GM21786 (cell line): ENCODE results near the gene KCTD10.
"Not testable (repeated sequence)": the region's sequence is repeated elsewhere in the genome, so short reads cannot be mapped to it uniquely, and the experiment has no call there.

Experiments used
- ATAC-seq: cut with Tn5 transposase; IDR thresholded peaks from one replicate; pipeline ENCODE4 v1.9.1; 2021; ENCODE audit not compliant: unreplicated experiment

Gene KCTD10

DNA sequence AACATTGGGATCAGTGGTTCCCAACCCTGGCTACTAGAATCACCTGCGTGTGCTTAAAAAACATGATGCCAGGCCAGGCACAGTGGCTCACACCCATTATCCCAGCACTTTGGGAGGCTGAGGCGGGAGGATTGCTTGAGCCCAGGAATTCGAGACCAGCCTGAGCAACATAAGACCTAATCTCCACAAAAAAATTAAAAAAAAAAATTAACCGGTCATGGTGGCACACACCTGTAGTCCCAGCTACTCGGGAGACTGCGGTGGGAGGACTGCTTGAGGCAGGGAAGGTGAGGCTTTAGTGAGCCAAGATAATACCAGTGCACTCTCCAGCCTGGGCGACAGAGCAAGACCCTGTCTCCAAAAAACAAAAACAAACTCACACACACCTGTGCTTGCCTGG lies 2.0 kb downstream of the KCTD10 start:
- ATAC-seq: no peak

DNA sequence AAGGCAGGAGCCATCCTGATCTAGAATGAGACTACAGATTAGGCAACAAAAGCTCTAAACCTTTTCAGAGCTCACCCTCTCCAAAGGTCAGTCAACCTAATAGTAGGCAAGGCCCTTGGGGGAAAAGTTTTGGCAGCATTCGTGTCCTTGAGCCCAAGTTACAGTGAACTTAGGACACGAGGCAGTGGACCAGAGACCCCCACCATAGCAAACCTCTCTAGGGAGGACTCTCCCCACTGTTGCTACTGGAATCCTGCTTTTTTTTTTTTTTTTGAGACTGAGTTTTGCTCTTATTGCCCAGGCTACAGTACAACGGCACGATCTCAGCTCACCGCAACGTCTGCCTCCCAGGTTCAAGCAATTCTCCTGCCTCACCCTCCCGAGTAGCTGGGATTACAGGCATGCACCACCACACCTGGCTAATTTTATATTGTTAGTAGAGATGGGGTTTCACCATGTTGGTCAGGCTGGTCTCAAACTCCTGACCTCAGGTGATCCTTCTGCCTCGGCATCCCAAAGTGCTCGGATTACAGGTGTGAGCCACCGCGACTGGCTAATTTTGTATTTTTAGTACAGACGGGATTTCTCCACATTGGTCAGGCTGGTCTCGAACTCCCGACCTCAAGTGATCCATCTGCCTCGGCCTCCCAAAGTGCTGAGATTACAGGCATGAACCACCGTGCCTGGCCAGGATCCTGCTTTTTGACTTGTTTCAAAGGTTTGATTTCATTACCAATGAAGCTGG lies 3.4 kb downstream of the KCTD10 start:
- not testable (repeated sequence) for ATAC-seq

DNA sequence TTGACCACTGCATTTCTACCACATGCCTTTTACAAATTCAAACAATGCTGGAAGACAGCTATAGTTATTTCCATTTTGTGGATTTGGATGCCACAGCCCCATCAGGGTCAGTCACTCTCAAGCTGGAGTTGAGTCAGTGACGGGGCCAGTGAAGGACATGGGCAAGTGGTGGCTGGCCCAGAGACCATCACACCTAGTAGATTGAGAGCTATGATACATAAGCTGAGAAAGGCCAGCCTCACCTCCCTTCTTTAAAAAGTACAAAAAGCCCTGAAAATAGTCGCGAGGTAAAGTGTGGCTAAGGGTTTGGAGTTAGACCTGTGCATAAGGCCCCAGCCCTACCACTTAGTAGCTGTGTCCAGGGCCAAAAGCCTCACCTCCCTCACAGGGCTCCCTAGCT lies 4.1 kb downstream of the KCTD10 start:
- no peak for ATAC-seq

GRCh38 chr12:109469517-109469916 lies 7.6 kb downstream of the KCTD10 start:
- ATAC-seq: no peak

DNA sequence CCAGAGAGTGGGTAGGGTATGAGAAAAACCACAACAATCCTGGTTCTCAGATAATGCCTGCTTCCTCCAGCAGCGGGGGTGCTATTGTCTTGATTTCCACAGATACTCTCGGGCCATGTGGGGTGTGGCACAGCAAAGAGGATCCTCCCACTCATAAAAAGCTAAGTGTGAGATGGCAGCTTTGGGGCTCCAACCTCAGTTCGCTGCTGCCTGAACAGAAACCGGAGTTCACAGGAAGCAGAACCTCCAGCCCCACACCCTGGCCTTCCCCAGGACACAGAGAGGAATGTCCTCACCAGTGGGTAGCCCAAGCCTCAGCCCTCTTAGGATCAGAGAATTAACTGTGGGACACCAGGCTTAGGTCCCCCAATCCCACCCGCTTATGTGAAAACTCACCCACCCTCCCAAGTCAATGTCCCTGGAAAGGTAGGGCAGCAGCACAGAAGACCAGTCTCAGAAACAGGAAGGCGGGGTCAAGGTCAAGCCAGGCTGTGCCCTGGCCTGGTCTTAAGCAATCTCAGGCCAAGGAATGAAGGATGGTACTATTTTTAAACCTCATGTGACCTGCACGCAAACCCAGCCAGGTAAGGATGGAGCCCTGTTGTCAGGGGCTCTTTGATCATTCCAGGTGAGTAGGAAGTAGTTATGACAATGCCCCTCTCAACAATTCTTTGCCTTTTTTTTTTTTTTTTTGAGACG lies 9.0 kb downstream of the KCTD10 start:
- no peak for ATAC-seq

DNA sequence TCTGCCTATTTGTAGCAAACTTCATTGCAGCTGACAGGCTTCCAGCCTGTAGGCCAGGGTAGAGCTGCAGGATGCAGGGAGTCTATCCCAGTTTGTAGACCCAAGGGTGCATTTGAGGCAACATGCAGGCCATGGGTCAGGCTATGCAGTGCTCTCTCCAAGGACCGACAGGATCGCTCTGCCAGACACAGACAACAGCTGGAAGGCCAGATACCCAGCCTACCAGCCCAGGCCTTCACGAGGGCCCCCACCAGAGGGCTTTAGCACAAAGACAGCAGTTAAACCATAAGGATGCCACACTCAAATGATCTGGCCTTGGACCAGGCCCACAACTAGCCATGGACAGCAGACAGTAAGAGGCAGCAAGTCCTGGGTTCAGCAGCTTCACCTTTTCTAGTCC lies 10.3 kb downstream of the KCTD10 start:
- no peak for ATAC-seq

DNA sequence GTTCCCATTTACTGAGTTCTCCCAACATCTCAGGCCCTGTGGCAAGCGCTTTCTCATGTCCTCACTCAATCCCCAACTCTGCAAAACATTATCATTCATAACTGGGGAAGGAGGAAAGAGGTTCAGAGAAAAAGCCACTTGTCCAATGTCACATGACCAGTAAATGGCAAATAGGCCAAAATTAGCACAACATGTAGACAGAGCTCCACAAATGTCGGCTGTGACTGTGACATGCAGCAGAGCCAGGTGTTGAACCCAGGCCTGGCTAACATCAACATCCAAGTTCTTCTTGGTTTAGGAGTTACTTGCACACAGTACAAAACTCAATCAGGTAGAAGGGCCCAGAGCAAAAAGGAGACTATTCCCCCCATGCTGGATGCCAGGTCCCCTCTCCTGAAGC lies 10.8 kb downstream of the KCTD10 start:
- ATAC-seq: no peak

GRCh38 chr12:109464642-109465351 lies 12.3 kb downstream of the KCTD10 start:
- no peak for ATAC-seq

- ATAC-seq: no peak
Measured at GRCh38 chr12:109463756-109464155, 13.3 kb downstream of the KCTD10 start.

GRCh38 chr12:109462868-109463692 lies 14.0 kb downstream of the KCTD10 start:
- no peak for ATAC-seq

DNA sequence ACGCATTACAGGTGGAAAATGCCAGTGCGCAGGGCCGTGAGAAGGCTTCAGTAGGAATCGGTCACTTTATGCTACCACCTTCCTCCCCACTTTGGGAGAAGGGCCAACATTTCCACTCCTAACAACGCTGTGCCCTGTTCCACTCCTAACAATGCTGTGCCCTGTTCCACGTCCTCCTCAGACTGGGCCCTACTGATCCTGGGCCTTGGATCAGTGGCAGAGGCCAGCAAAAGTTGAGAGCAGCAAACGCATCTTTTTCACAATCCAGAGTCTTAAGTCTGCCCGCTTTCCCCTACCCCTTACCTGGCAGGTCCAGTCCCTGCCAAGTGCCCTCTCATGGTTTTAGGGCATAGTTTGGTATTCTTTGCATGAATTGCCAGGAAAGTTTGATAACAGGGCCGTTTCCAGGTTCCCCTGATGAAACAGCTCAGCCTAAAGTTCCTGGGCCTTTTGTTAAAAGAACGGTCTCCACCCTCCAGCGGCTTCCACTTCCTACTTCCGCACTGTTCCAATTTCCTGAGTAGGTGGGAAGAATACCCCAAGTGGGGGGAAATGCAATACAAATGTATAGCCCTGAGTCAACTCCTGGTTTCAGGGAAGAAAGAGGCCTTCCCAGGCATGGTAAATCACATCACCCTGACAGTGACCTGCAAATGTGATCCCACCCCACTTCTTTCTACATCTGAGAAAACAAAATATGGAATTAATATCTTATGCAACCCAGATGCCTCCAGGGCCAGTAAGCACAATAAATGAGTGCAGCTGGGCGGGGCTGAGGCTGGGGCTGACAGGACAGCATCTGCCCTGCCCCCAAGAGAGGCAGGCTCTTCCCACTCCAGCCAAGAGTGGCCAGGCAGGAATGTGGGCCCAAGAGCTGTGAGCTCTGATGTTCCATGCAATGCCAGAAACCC lies 15.0 kb downstream of the KCTD10 start:
- no peak for ATAC-seq

DNA sequence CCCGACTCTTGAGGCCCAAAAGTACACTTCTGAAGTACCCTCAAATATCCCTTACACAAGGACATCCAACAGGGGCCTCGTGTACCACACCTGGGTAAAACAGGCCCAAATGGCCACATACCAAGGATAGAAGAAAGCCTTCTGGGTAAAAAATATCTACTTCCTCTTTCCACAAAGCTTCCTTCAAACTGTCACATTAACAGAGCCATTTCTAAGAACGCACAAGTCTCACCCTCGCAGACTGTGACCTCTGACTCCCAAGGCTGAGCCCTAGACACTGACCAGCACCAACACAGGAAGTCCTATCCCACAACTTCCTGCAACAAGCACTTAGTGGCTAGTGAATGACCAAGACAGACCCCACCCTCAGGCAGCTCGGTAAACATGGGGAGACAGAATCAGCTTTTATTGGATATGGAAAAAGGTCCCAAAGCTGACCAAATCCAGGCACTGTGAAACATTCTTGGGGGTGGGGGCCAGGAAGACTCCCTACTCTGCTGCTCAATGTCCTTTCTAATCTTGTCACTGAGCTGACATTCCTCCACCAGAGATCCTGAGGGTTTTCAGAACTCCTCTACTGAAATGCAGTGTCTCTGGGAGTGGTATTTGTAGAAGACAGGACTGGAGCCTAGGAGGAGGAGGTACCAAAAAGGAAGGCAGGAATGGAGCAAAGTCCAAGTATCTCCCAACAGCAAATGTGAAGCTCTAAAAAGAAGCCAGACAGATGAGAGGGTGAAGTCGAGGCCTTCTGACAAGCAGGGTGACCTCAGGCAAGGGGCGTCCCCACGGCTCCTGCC lies 15.9 kb downstream of the KCTD10 start:
- ATAC-seq: no peak

DNA sequence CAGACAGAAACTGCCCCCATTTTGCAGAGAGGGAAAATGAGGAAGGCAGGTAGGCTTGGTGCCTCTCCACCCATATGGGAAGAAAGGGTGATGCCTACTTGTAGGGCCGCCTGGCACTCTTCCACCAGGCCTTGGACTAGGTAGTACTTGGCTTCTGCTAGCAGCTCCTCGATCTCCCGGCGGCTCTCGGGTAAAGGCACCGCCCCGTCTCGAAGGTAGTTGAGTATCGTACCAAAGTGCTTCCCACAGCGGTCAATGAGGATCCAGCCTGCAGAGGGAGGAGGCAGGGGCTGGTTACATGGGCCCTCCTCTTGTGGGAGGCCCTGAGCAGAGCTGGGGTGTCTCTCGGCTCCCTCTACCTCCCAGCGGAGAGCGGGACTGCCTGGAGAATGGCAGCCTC lies 16.6 kb downstream of the KCTD10 start:
- ATAC-seq: no peak

DNA sequence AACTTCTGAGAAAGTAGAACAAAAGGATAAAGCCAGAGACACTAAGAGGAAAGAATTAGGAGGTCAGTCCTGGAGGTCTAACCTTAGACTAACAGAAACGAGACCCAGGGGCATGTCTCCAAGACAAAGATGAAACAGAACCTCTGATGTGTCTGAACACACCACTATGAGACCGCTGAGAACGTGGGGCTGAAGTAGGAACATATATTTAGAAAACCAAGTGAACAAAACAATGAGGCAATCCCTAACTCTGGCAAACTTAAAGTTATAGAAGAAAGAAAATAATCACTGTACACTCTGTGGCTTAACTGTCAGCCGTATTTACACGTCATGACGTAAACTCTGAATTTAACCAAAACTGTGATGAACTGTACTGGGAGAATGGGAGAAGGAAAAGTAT lies 17.9 kb downstream of the KCTD10 start:
- ATAC-seq: no peak

- no peak for ATAC-seq
Measured at GRCh38 chr12:109458771-109459208, 18.3 kb downstream of the KCTD10 start.

DNA sequence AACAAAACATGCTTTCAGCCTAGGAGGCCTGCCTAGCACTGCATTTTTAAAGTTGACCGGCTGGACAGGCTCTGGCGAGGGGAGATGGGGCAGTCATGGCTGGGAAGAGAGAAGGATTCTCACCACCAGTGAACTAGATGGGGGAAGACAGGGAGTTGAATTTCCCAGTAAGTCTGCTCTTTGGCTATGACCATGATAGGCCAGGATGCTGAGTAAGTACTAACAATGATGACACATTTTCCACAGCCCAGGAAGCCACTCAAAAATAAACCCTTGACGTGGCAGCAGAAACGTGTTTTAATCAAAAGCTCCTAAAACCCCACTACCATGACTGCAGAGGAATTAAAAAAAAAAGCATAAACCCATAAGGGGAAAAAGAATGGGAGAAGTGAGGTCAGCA lies 19.0 kb downstream of the KCTD10 start:
- ATAC-seq: no peak

DNA sequence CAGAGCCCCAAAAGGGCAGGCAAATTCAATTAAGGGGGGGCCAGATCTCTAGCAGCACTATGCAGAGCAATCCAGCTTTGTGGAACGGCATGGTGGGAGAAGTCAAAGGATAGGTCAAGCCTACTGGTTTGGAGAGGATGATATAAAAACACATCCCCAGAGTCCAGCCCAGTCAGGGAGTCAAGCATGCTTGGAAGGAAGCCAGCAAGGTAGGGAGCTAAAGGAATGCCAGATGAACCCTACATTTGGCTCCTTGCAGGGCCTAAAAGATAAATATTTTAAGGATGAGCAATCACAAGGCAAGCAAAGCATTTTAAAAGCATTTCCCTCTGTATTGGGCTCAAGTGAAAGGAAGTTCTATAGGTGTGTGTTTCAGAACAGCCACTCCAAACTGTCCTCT lies 21.4 kb downstream of the KCTD10 start:
- no peak for ATAC-seq

DNA sequence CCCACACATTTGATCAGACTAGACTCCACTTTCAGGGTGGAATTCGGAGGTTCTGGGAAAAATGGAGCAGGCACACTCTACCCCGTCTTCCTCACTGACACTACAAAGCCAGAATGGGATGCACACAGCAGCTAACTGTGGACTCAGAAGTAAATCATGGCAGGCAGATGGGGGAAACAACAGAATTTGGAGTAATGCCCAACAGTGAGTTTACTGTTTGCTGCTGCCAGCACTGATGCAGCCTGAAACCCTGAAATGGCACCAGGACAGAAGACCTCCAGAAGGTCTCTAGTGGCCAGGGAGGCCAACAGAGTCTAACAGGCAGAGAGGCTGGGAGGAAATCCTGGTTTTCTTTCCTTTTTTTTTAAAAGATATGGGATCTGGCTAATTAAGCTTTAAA lies 24.6 kb downstream of the KCTD10 start:
- ATAC-seq: no peak

DNA sequence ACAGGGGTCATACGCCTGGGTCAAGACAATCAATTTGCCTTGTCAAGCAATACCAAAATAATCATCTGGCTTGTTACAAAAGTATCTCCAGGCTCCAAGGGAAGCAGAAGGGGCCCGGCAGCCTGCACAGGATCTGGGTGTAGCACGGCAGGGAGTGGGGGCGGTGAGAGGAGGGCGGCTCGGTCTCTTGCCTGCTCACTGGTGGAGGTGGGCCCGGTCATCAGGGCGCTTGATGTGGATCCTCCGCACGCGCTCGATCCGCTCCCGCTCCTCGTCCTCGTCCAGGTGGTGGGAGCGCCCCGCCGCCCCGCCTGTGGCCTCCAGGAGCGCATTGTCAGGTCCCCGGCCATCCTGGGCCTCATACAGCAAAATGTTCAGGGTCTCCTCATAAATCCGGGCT lies 25.7 kb downstream of the KCTD10 start:
- ATAC-seq: no peak
